ENCODE results near the gene MRI1. TPM values are rescaled to one million over a fixed set of nuclear protein-coding genes. Genes with fewer than 3 reads are reported as not detected.

The MRI1 gene
- total and polyA plus RNA-seq, 2 experiments from 2014 or later, result 16.5 to 39.7 TPM

DNA sequence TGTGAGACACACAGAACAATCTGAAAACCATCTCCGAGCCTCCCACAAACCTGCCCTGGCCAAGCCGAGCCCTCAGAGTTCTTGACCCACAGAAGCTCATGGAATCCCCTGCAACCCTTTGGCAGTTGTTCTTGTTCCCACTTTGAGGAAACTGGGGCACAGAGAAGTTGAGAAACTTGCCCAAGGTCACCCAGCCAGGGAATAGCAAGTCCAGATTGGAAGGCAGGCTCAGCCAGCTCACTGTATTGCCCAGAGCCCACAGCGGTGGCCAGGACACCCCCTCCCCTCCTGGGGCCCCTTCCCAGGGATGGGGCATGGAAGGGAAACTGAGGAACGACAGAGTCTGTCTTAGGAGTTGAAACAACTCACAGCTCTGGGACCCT, 32.7 kb downstream of the MRI1 start:
- Histone ChIP-seq H3K4me3 (peak overlapping the region; percentile 80), H3F3A (ENCODE audit: insufficient read depth) (peaks cover 29% of the 10 kb centered on the region), H3K27me3 (replicated peaks; ENCODE audit: insufficient read depth) (no peaks in the 10 kb centered on the region), H3K9ac (peak overlapping the region; percentile 84), H2AFZ (no peak overlapping the region), H3K4me2 (ENCODE audit: unreplicated experiment) (peak overlapping the region; percentile 91), H3K27ac (peak overlapping the region; percentile 86), H3K9me2 (ENCODE audit: insufficient read depth) (no peaks in the 10 kb centered on the region), H3K9me3 (ENCODE audit: low read depth) (no peaks in the 10 kb centered on the region), H3K36me3 (ENCODE audit: low read depth) (no peaks in the 10 kb centered on the region), H3K79me2 (ENCODE audit: insufficient read depth) (peaks cover 20% of the 10 kb centered on the region), H4K20me1 (ENCODE audit: insufficient read depth) (no peaks in the 10 kb centered on the region), H3K4me1 (ENCODE audit: insufficient read depth) (peaks cover 23% of the 10 kb centered on the region)
- TF ChIP-seq EZH2phosphoT487 (IDR thresholded peaks at IDR 0.05; ENCODE audit: insufficient read depth, low read depth) (no peak), EZH2 (IDR thresholded peaks at IDR 0.05; ENCODE audit: insufficient read depth, poor library complexity, severe bottlenecking) (no peak)
- DNase-seq, result no peak
- 39 to 54% methylated on average over 4 of the region's 4 CpGs for WGBS, 2 experiments (ENCODE audit: low coverage in 1 of 2, low lambda C conversion rate in 2 of 2, missing lambda C conversion rate in 2 of 2)
- in situ Hi-C loops (cut with MboI), result no loop called here

- Histone ChIP-seq H3K27me3 (replicated peaks; ENCODE audit: insufficient read depth) (no peaks in the 10 kb centered on the region), H3K4me2 (ENCODE audit: unreplicated experiment) (peak overlapping the region; percentile 91), H3K79me2 (ENCODE audit: insufficient read depth) (peaks cover 20% of the 10 kb centered on the region), H3K4me3 (no peak overlapping the region), H3K4me1 (ENCODE audit: insufficient read depth) (peaks cover 23% of the 10 kb centered on the region), H3K27ac (peak overlapping the region; percentile 86), H2AFZ (no peak overlapping the region), H3F3A (ENCODE audit: insufficient read depth) (peaks cover 29% of the 10 kb centered on the region), H4K20me1 (ENCODE audit: insufficient read depth) (no peaks in the 10 kb centered on the region), H3K9me3 (ENCODE audit: low read depth) (no peaks in the 10 kb centered on the region), H3K9me2 (ENCODE audit: insufficient read depth) (no peaks in the 10 kb centered on the region), H3K36me3 (ENCODE audit: low read depth) (no peaks in the 10 kb centered on the region; the same call in 1 of the 2 replicates), H3K9ac (peak overlapping the region; percentile 84)
- TF ChIP-seq EZH2 (IDR thresholded peaks at IDR 0.05; ENCODE audit: insufficient read depth, poor library complexity, severe bottlenecking) (no peak), EZH2phosphoT487 (IDR thresholded peaks at IDR 0.05; ENCODE audit: insufficient read depth, low read depth) (no peak)
- in situ Hi-C loops (cut with MboI), result no loop called here
- DNase-seq, result peak; percentile 90
- WGBS, 2 experiments (ENCODE audit: low coverage in 1 of 2, low lambda C conversion rate in 2 of 2, missing lambda C conversion rate in 2 of 2), result 20 to 22% methylated on average over 7 of the region's 7 CpGs
Observed at GRCh38 chr19:13797870-13798269, 33.5 kb downstream of the MRI1 start.

- no peaks in the 10 kb centered on the region for H4K20me1 ChIP-seq (ENCODE audit: insufficient read depth)
- no peak for DNase-seq
- 94 to 97% methylated on average over 21 to 22 of the region's 22 CpGs for WGBS, 2 experiments (ENCODE audit: low coverage in 1 of 2, low lambda C conversion rate in 2 of 2, missing lambda C conversion rate in 2 of 2)
- H3K9me3 ChIP-seq (ENCODE audit: low read depth), result no peaks in the 10 kb centered on the region
- no peaks in the 10 kb centered on the region for H3K27me3 ChIP-seq (replicated peaks; ENCODE audit: insufficient read depth)
- peaks cover 1% of the 10 kb centered on the region; the same call in 1 of the 2 replicates for H3K36me3 ChIP-seq (ENCODE audit: low read depth)
- peaks cover 18% of the 10 kb centered on the region for H3F3A ChIP-seq (ENCODE audit: insufficient read depth)
- H3K4me2 ChIP-seq (ENCODE audit: unreplicated experiment), result no peak overlapping the region
- TF ChIP-seq EZH2phosphoT487 (IDR thresholded peaks at IDR 0.05; ENCODE audit: insufficient read depth, low read depth) (no peak), EZH2 (IDR thresholded peaks at IDR 0.05; ENCODE audit: insufficient read depth, poor library complexity, severe bottlenecking) (no peak)
- in situ Hi-C loops (cut with MboI), result no loop called here
- H3K9ac ChIP-seq, result no peak overlapping the region
- no peak overlapping the region for H3K27ac ChIP-seq
- H3K4me3 ChIP-seq, result no peak overlapping the region
- no peak overlapping the region for H2AFZ ChIP-seq
- peaks cover 20% of the 10 kb centered on the region for H3K79me2 ChIP-seq (ENCODE audit: insufficient read depth)
- peaks cover 11% of the 10 kb centered on the region for H3K4me1 ChIP-seq (ENCODE audit: insufficient read depth)
- H3K9me2 ChIP-seq (ENCODE audit: insufficient read depth), result no peaks in the 10 kb centered on the region
Observed at GRCh38 chr19:13799669-13800068, 35.3 kb downstream of the MRI1 start.

DNA sequence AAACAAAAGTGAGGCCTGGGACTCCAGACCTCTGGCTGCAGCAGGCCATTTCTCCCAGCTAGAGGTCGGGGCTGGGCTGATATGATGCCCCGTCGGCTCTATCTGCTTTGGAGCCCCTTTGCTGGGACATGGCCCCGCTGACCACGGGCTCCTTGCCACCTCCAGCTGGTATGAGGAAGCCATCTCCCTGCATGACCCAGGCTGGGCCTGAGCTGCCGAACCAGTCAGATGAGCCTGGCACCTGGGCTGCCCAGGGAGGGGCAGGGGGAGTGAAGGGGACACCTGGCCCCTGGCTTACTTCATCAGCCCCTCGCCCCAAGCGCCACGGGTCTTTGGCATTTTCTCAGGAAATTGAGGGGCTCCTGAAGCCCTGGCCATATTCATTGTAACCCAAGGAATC, 38.7 kb downstream of the MRI1 start:
- Histone ChIP-seq H3K9me3 (ENCODE audit: low read depth) (no peaks in the 10 kb centered on the region), H3K27ac (no peak overlapping the region), H3K36me3 (ENCODE audit: low read depth) (peaks cover 5% of the 10 kb centered on the region; the same call in 1 of the 2 replicates), H3K4me3 (no peak overlapping the region), H3K4me2 (ENCODE audit: unreplicated experiment) (no peak overlapping the region), H2AFZ (no peak overlapping the region), H3F3A (ENCODE audit: insufficient read depth) (peaks cover 6% of the 10 kb centered on the region; the same call in 1 of the 2 replicates), H3K9me2 (ENCODE audit: insufficient read depth) (no peaks in the 10 kb centered on the region), H4K20me1 (ENCODE audit: insufficient read depth) (no peaks in the 10 kb centered on the region), H3K4me1 (ENCODE audit: insufficient read depth) (no peaks in the 10 kb centered on the region; the same call in 1 of the 2 replicates), H3K27me3 (replicated peaks; ENCODE audit: insufficient read depth) (no peaks in the 10 kb centered on the region), H3K9ac (no peak overlapping the region), H3K79me2 (ENCODE audit: insufficient read depth) (peaks cover 7% of the 10 kb centered on the region; the same call in 1 of the 2 replicates)
- 90 to 92% methylated on average over 9 of the region's 9 CpGs for WGBS, 2 experiments (ENCODE audit: low coverage in 1 of 2, low lambda C conversion rate in 2 of 2, missing lambda C conversion rate in 2 of 2)
- no peak for DNase-seq
- in situ Hi-C loops (cut with MboI), result no loop called here
- TF ChIP-seq EZH2 (IDR thresholded peaks at IDR 0.05; ENCODE audit: insufficient read depth, poor library complexity, severe bottlenecking), result no peak
- no peak for TF ChIP-seq EZH2phosphoT487 (IDR thresholded peaks at IDR 0.05; ENCODE audit: insufficient read depth, low read depth)

Data from GM23248 (cell line).